ENCODE results near the gene BRD4.

- no peak for TF ChIP-seq EZH2 (IDR thresholded peaks at IDR 0.05; ENCODE audit: borderline replicate concordance, insufficient read depth, low read length, poor library complexity, severe bottlenecking)
- TF ChIP-seq POLR2AphosphoS5 (IDR thresholded peaks at IDR 0.05), result no peak
Measured at GRCh38 chr19:15328312-15328711, 4.0 kb downstream of the BRD4 start.

Measured in neural cell (in vitro differentiated cells).